ENCODE results near the gene MMP24OS.

- TF ChIP-seq REST (IDR thresholded peaks at IDR 0.05; ENCODE audit: insufficient read depth in 1 of 2, low read depth in 2 of 2, low read length in 2 of 2) (no peak), POLR2AphosphoS5 (IDR thresholded peaks at IDR 0.05; ENCODE audit: low read depth, low read length) (no peak), TAF1 (IDR thresholded peaks at IDR 0.05; ENCODE audit: borderline replicate concordance, insufficient read depth, low read length) (no peak), FOXP2 (optimal IDR thresholded peaks at IDR 0.05; ENCODE audit: borderline replicate concordance, extremely low read depth, extremely low read length, insufficient read depth) (no peak), SIN3A (IDR thresholded peaks at IDR 0.05; ENCODE audit: borderline replicate concordance, insufficient read depth, low read length) (no peak)
Measured at GRCh38 chr20:35243317-35243716, 34.6 kb downstream of the MMP24OS start.

Measured in PFSK-1 (cell line).